HG03378 (cell line): ENCODE data around the gene CAMKK2.
"Not testable (repeated sequence)": the region's sequence is repeated elsewhere in the genome, so short reads cannot be mapped to it uniquely, and the experiment has no call there.

Source experiments
- ATAC-seq: cut with Tn5 transposase; IDR thresholded peaks from one replicate; pipeline ENCODE4 v1.9.1; 2021; ENCODE audit warnings: mild to moderate bottlenecking, moderate library complexity; ENCODE audit not compliant: unreplicated experiment

The CAMKK2 gene

GRCh38 chr12:121296618-121297434, at the start of gene CAMKK2:
TSS of gene CAMKK2 (minus strand) at chr12:121296709. CDS start at chr12:121274526, 22,183 bp downstream.
- ATAC-seq = no peak

- no peak for ATAC-seq
These were observed 48.8 kb upstream of the CAMKK2 start for GRCh38 chr12:121345151-121345815.

- no peak for ATAC-seq
These were observed 48.0 kb upstream of the CAMKK2 start for GRCh38 chr12:121344506-121344905.

- no peak for ATAC-seq
These were observed 40.9 kb upstream of the CAMKK2 start for GRCh38 chr12:121337416-121337815.

- peak; percentile 47 for ATAC-seq
These were observed 38.2 kb upstream of the CAMKK2 start for GRCh38 chr12:121334513-121335343.

- ATAC-seq = no peak
These were observed 37.2 kb upstream of the CAMKK2 start for GRCh38 chr12:121333747-121334146.

GRCh38 chr12:121331248-121331647, 34.7 kb upstream of the CAMKK2 start:
- ATAC-seq = no peak

GRCh38 chr12:121330692-121331091, 34.2 kb upstream of the CAMKK2 start:
- ATAC-seq = no peak

GRCh38 chr12:121330195-121330594, 33.7 kb upstream of the CAMKK2 start:
- no peak for ATAC-seq

- no peak for ATAC-seq
These were observed 32.1 kb upstream of the CAMKK2 start for GRCh38 chr12:121328620-121329019.

GRCh38 chr12:121326996-121327674, 30.6 kb upstream of the CAMKK2 start:
- no peak for ATAC-seq

GRCh38 chr12:121325922-121326396, 29.4 kb upstream of the CAMKK2 start:
- ATAC-seq = no peak

- no peak for ATAC-seq
These were observed 27.4 kb upstream of the CAMKK2 start for GRCh38 chr12:121323908-121324307.

GRCh38 chr12:121318121-121318520, 21.6 kb upstream of the CAMKK2 start:
- no peak for ATAC-seq

- no peak for ATAC-seq
These were observed 17.9 kb upstream of the CAMKK2 start for GRCh38 chr12:121314431-121314830.

GRCh38 chr12:121310231-121310630, 13.7 kb upstream of the CAMKK2 start:
- not testable (repeated sequence) for ATAC-seq

- not testable (repeated sequence) for ATAC-seq
These were observed 10.9 kb upstream of the CAMKK2 start for GRCh38 chr12:121307397-121307796.

GRCh38 chr12:121304306-121304705, 7.8 kb upstream of the CAMKK2 start:
- no peak for ATAC-seq

GRCh38 chr12:121301876-121302275, 5.4 kb upstream of the CAMKK2 start:
- ATAC-seq = no peak

- no peak for ATAC-seq
These were observed 3.7 kb upstream of the CAMKK2 start for GRCh38 chr12:121300083-121300819.
